ENCODE data around the gene ILDR1.

GRCh38 chr3:121951291-121951919 lies 70.6 kb downstream of the ILDR1 start:
- TF ChIP-seq YY1 (IDR thresholded peaks at IDR 0.05; ENCODE audit: insufficient read depth, insufficient read length), result no peak
- TF ChIP-seq SUZ12 (IDR thresholded peaks at IDR 0.05; ENCODE audit: extremely low read depth, insufficient read depth, insufficient read length), result no peak
